H1 (cell line): ENCODE measurements around the gene CYSRT1. TPM values are rescaled to one million over a fixed set of nuclear protein-coding genes. Genes with fewer than 3 reads are reported as not detected.
A peak's percentile ranks its signal among the peaks of the same experiment; 100 is the strongest.

Experiments used
- CTCF ChIA-PET: fragments of 300-600 bp; sonication (Branson Sonifier 250); formaldehyde crosslinking; loops from one replicate; lab custom pipeline; 2021; ENCODE audit not compliant: partially characterized antibody; lab: Charles Lee
- POLR2A ChIA-PET: fragments of 300-600 bp; sonication (Branson Sonifier 250); formaldehyde crosslinking; loops from one replicate; lab custom pipeline; 2021; ENCODE audit warnings: inconsistent platforms; ENCODE audit not compliant: partially characterized antibody; lab: Charles Lee
- DNase-seq, 2 experiments: peaks; one replicate each; pipeline versions ENCODE4 v3.0.0 to v3.0.0-alpha.2; 2010 to 2022; ENCODE audit warnings: low spot score in 2 of 2, low read depth in 1 of 2, mixed read lengths in 1 of 2
- FAIRE-seq: peaks from 2 replicates; lab custom pipeline; 2011; peaks lifted over from hg19 to GRCh38; lab: Jason Lieb, UNC
- H2AFZ ChIP-seq: 2 replicates; pipeline ENCODE4 v1.8.1; 2012; ENCODE audit warnings: low read length, inconsistent platforms
- H2AK5ac ChIP-seq: 2 replicates; pipeline ENCODE4 v1.6.1; 2013; ENCODE audit warnings: low read depth, low read length
- H2BK120ac ChIP-seq: replicated peaks from 2 replicates; pipeline ENCODE3; 2013; ENCODE audit warnings: low read depth, low read length, inconsistent platforms
- H2BK12ac ChIP-seq: 2 replicates; pipeline ENCODE4 v1.6.1; 2013; ENCODE audit warnings: low read depth, low read length
- H2BK15ac ChIP-seq: 2 replicates; pipeline ENCODE4 v1.6.1; 2013; ENCODE audit warnings: low read length
- H2BK20ac ChIP-seq: 2 replicates; pipeline ENCODE4 v1.6.1; 2013; ENCODE audit warnings: low read length
- H2BK5ac ChIP-seq: 2 replicates; pipeline ENCODE4 v1.6.1; 2013; ENCODE audit warnings: low read depth, low read length
- H3K14ac ChIP-seq: 2 replicates; pipeline ENCODE4 v1.6.1; 2013; ENCODE audit warnings: inconsistent platforms; ENCODE audit not compliant: insufficient read length
- H3K18ac ChIP-seq: 2 replicates; pipeline ENCODE4 v1.6.1; 2013; ENCODE audit warnings: low read length; ENCODE audit errors: extremely low read depth
- H3K23ac ChIP-seq: 2 replicates; pipeline ENCODE4 v1.6.1; 2013; ENCODE audit warnings: inconsistent platforms; ENCODE audit not compliant: insufficient read length
- H3K23me2 ChIP-seq: 2 replicates; pipeline ENCODE4 v1.6.1; 2013; ENCODE audit warnings: low read depth, low read length
- H3K27ac ChIP-seq: 2 replicates; pipeline ENCODE4 v1.6.1; 2011; ENCODE audit warnings: low read depth, low read length, inconsistent platforms
- H3K27me3 ChIP-seq, 4 experiments: replicated peaks in 1 of 4; 1 replicate in 1 of 4; 2 replicates in 3 of 4; pipeline versions ENCODE4 v1.6.1 to v1.8.1; 2011 to 2013; ENCODE audit warnings: low read length in 3 of 4, mild to moderate bottlenecking in 3 of 4, inconsistent platforms in 2 of 4, mixed read lengths in 2 of 4, moderate library complexity in 1 of 4; ENCODE audit not compliant: control insufficient read depth in 3 of 4, insufficient read depth in 3 of 4; ENCODE audit errors: extremely low read depth in 1 of 4
- H3K36me3 ChIP-seq, 4 experiments: 2 replicates each; pipeline versions ENCODE4 v1.6.1 to v1.8.1; 2011 to 2013; ENCODE audit warnings: mild to moderate bottlenecking in 4 of 4, low read length in 3 of 4, moderate library complexity in 2 of 4, control low read depth in 1 of 4, inconsistent platforms in 1 of 4; ENCODE audit not compliant: insufficient read depth in 4 of 4, control insufficient read depth in 2 of 4
- H3K4ac ChIP-seq: replicated peaks from 2 replicates; pipeline ENCODE3; 2013; ENCODE audit warnings: low read length, low read depth, mixed read lengths, inconsistent platforms; ENCODE audit not compliant: insufficient read length
- H3K4me1 ChIP-seq, 4 experiments: replicated peaks in 1 of 4; 1 replicate in 1 of 4; 2 replicates in 3 of 4; pipeline versions ENCODE4 v1.6.1 to v1.8.1; 2011 to 2013; ENCODE audit warnings: low read length in 3 of 4, inconsistent platforms in 2 of 4, mixed read lengths in 1 of 4; ENCODE audit not compliant: insufficient read depth in 4 of 4, control insufficient read depth in 3 of 4
- H3K4me2 ChIP-seq, 2 experiments: 2 replicates each; pipeline versions ENCODE4 v1.6.1 to v1.8.1; 2011 to 2013; ENCODE audit warnings: low read depth in 2 of 2, low read length in 2 of 2, control low read depth in 1 of 2, inconsistent platforms in 1 of 2, mild to moderate bottlenecking in 1 of 2; ENCODE audit not compliant: insufficient read depth in 1 of 2
- H3K4me3 ChIP-seq, 4 experiments: fragments of 200-600, 300-600 bp in 1 of 4; sonication (generic), shearing (Covaris generic), sonication (Bioruptor Twin) in 1 of 4; 2 replicates each; pipeline versions ENCODE4 v1.5.1 to v1.8.1; 2011 to 2016; ENCODE audit warnings: low read length in 4 of 4, low read depth in 3 of 4, control low read depth in 2 of 4, inconsistent platforms in 2 of 4, mild to moderate bottlenecking in 2 of 4, mixed read lengths in 1 of 4, moderate library complexity in 1 of 4; ENCODE audit not compliant: insufficient read depth in 2 of 4; ENCODE audit errors: extremely low read depth in 1 of 4
- H3K56ac ChIP-seq: replicated peaks from 2 replicates; pipeline ENCODE3; 2013; ENCODE audit warnings: low read depth, mild to moderate bottlenecking, mixed read lengths, low read length, inconsistent platforms; ENCODE audit not compliant: insufficient read length
- H3K79me1 ChIP-seq: 2 replicates; pipeline ENCODE4 v1.6.1; 2013; ENCODE audit warnings: low read depth, low read length, control low read depth
- H3K79me2 ChIP-seq, 2 experiments: 2 replicates each; pipeline versions ENCODE4 v1.6.1 to v1.8.1; 2012 to 2013; ENCODE audit warnings: low read length in 2 of 2, mild to moderate bottlenecking in 2 of 2, inconsistent platforms in 1 of 2; ENCODE audit not compliant: insufficient read depth in 2 of 2, control insufficient read depth in 1 of 2
- H3K9ac ChIP-seq, 4 experiments: replicated peaks in 1 of 4; 1 replicate in 1 of 4; 2 replicates in 3 of 4; pipeline versions ENCODE4 v1.6.1 to v1.8.1; 2011 to 2013; ENCODE audit warnings: low read depth in 3 of 4, low read length in 3 of 4, control low read depth in 2 of 4, mild to moderate bottlenecking in 2 of 4, moderate library complexity in 2 of 4, inconsistent platforms in 1 of 4; ENCODE audit errors: extremely low read depth in 1 of 4
- H3K9me3 ChIP-seq, 2 experiments: 2 replicates each; pipeline versions ENCODE4 v1.6.1 to v1.8.1; 2012 to 2013; ENCODE audit warnings: mild to moderate bottlenecking in 2 of 2, moderate library complexity in 2 of 2, control low read depth in 1 of 2, inconsistent platforms in 1 of 2, low read depth in 1 of 2, low read length in 1 of 2, mixed read lengths in 1 of 2; ENCODE audit not compliant: insufficient read depth in 2 of 2
- H4K20me1 ChIP-seq, 2 experiments: replicated peaks in 1 of 2; 2 replicates each; pipeline versions ENCODE3 to v1.8.1; 2011 to 2013; ENCODE audit warnings: inconsistent platforms in 2 of 2, low read length in 2 of 2, mild to moderate bottlenecking in 1 of 2; ENCODE audit not compliant: insufficient read depth in 2 of 2, control insufficient read depth in 1 of 2
- H4K5ac ChIP-seq: 2 replicates; pipeline ENCODE4 v1.6.1; 2013; ENCODE audit warnings: low read length, low read depth, mixed read lengths, inconsistent platforms; ENCODE audit not compliant: insufficient read length
- H4K8ac ChIP-seq: 2 replicates; pipeline ENCODE4 v1.8.0; 2013; ENCODE audit warnings: mild to moderate bottlenecking, moderate library complexity, low read length, inconsistent platforms; ENCODE audit not compliant: insufficient read depth; ENCODE audit errors: extremely low read depth
- H4K91ac ChIP-seq: replicated peaks from 2 replicates; pipeline ENCODE3; 2013; ENCODE audit warnings: low read length, mixed read lengths, inconsistent platforms; ENCODE audit not compliant: insufficient read length
- EP300 ChIP-seq, 2 experiments: IDR thresholded peaks; 1 replicate in 1 of 2; 2 replicates in 1 of 2; pipeline ENCODE4 v1.6.1; 2011 to 2012; ENCODE audit warnings: low read depth in 2 of 2, low read length in 2 of 2, mild to moderate bottlenecking in 2 of 2, borderline replicate concordance in 1 of 2, inconsistent platforms in 1 of 2, moderate library complexity in 1 of 2
- KDM4A ChIP-seq: IDR thresholded peaks from one replicate; pipeline ENCODE4 v1.7.1; 2012; ENCODE audit warnings: low read depth, mild to moderate bottlenecking, moderate library complexity, low read length, inconsistent platforms; ENCODE audit not compliant: severe bottlenecking
- KDM5A ChIP-seq: fragments of 200-600 bp; IDR thresholded peaks from 2 replicates; pipeline ENCODE4 v1.7.1; 2012; ENCODE audit warnings: mild to moderate bottlenecking, low read length, inconsistent platforms, mixed read lengths
- NANOG ChIP-seq: IDR thresholded peaks from 2 replicates; pipeline ENCODE4 v1.6.1; 2011; ENCODE audit warnings: low read length, low read depth, mild to moderate bottlenecking, inconsistent platforms; ENCODE audit not compliant: insufficient read depth, poor library complexity, severe bottlenecking
- PHF8 ChIP-seq: fragments of 200-600 bp; sonication (generic); conservative IDR thresholded peaks from 2 replicates; pipeline ENCODE4 v1.7.1; 2012; ENCODE audit warnings: low read depth, mild to moderate bottlenecking, inconsistent platforms, low read length, moderate library complexity
- POLR2AphosphoS5 ChIP-seq: IDR thresholded peaks from 2 replicates; pipeline ENCODE4 v1.6.1; 2011; ENCODE audit warnings: low read depth, low read length
- RFX5 ChIP-seq: IDR thresholded peaks from 2 replicates; pipeline ENCODE4 v1.6.1; 2011; ENCODE audit warnings: low read depth, low read length, improper control_type of control experiment, borderline replicate concordance
- TEAD4 ChIP-seq: IDR thresholded peaks from 2 replicates; pipeline ENCODE4 v1.6.1; 2012; ENCODE audit warnings: low read depth, low read length, inconsistent platforms, mixed read lengths
- WGBS, 2 experiments: shearing (Covaris generic) in 1 of 2; methylation state at CpG; one replicate each; pipeline versions ENCODE4 v1.1.6 to v1.1.7; 2013 to 2015; ENCODE audit warnings: low lambda C conversion rate in 2 of 2, mixed read lengths in 2 of 2, inconsistent platforms in 1 of 2, low coverage in 1 of 2, missing lambda C conversion rate in 1 of 2; ENCODE audit not compliant: insufficient replicate concordance in 2 of 2, insufficient coverage in 1 of 2, insufficient read length in 1 of 2; ENCODE audit errors: extremely low coverage in 1 of 2, missing lambda C conversion rate in 1 of 2; 5-methylcytosine and 5-hydroxymethylcytosine counted together
- polyA plus RNA-seq, 7 experiments: library from polyadenylated mRNA; depleted of rRNA in 3 of 7; stranded (reverse) in 5 of 7; unstranded in 2 of 7; fragments of >200 nt in 5 of 7; fragments of 200-250 nt in 2 of 7; gene quantifications; 1 replicate in 5 of 7; 2 replicates in 1 of 7; 4 replicates in 1 of 7; pipeline versions ENCODE4 v1.2.1 to v1.2.3, GENCODE V29; 2011 to 2013; ENCODE audit warnings: missing spikeins in 2 of 7, mixed read lengths in 2 of 7
- total RNA-seq: library from RNA; stranded (reverse); fragmentation: NEBNext Ultra II Directional; extraction: Animal tissue kit (Norgen Biotek cat#: 25700); gene quantifications from 2 replicates; pipeline ENCODE4 v1.2.1, GENCODE V29; 2021
- TF ChIP-seq, protein P1 (sequence below): IDR thresholded peaks from 2 replicates; pipeline ENCODE4 v1.6.1; 2012; ENCODE audit warnings: inconsistent platforms
- TF ChIP-seq, protein P2 (sequence below): IDR thresholded peaks from 2 replicates; pipeline ENCODE4 v1.6.1; 2011; ENCODE audit warnings: low read depth, mild to moderate bottlenecking, low read length; ENCODE audit not compliant: insufficient read depth

CYSRT1 gene
- total and polyA plus RNA-seq, 2 of the 8 experiments (the other 6 are each of a cell fraction or from before 2014, with no cell fraction given) = 1.0 to 6.5 TPM

- H3K4me2 ChIP-seq = no peak overlapping the region
- TF ChIP-seq, protein P1, sequence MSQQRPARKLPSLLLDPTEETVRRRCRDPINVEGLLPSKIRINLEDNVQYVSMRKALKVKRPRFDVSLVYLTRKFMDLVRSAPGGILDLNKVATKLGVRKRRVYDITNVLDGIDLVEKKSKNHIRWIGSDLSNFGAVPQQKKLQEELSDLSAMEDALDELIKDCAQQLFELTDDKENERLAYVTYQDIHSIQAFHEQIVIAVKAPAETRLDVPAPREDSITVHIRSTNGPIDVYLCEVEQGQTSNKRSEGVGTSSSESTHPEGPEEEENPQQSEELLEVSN = no peak
- no peak for TF ChIP-seq TEAD4
- no peak for TF ChIP-seq NANOG
- no peak for TF ChIP-seq EP300 (IDR thresholded peaks at IDR 0.05; ENCODE audit: borderline replicate concordance in 1 of 2, low read depth in 2 of 2, low read length in 2 of 2)
- no peak for TF ChIP-seq POLR2AphosphoS5
- TF ChIP-seq, protein P2, sequence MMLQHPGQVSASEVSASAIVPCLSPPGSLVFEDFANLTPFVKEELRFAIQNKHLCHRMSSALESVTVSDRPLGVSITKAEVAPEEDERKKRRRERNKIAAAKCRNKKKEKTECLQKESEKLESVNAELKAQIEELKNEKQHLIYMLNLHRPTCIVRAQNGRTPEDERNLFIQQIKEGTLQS = no peak
- TF ChIP-seq PHF8 = no peak
- no peak for TF ChIP-seq KDM5A
- no peak for TF ChIP-seq KDM4A
- no peak for TF ChIP-seq RFX5
Measured at GRCh38 chr9:137273611-137274320, 48.8 kb downstream of the CYSRT1 start.

More at GRCh38 chr9:137273611-137274320, 48.8 kb downstream of the CYSRT1 start:
- H4K8ac ChIP-seq = no peak overlapping the region; the same call in 1 of the 2 replicates
- H3K4me3 ChIP-seq = no peak overlapping the region
- H3K56ac ChIP-seq = no peak overlapping the region
- H3K79me1 ChIP-seq = no peaks in the 10 kb centered on the region
- peaks cover 0 to 23% (median 13%) of the 10 kb centered on the region in 4 experiments; a peak in 6 of 7 replicates for H3K4me1 ChIP-seq
- H4K91ac ChIP-seq = no peak overlapping the region
- peak overlapping the region; percentile 52 for H2BK5ac ChIP-seq
- no peak overlapping the region for H3K14ac ChIP-seq
- no peak overlapping the region for H2AFZ ChIP-seq
- H4K20me1 ChIP-seq = peaks cover 4 to 7% of the 10 kb centered on the region in 2 experiments
- H3K27me3 ChIP-seq = peaks cover 0 to 7% (median 2%) of the 10 kb centered on the region in 4 experiments; a peak in 4 of 7 replicates
- H2BK12ac ChIP-seq = no peak overlapping the region
- ChIA-PET CTCF (interaction anchor here (0.5 to 2.2 kb wide), 10 partner anchors 9 to 212 kb away, joined by 3 to 8 read pairs (median 4); no protein-coding TSS in a partner anchor), POLR2A (interaction anchor here (1.0 to 47.8 kb wide), 4 partner anchors 8 to 39 kb away, joined by 3 to 1462 read pairs (median 4); partner anchors contain the start of genes CYSRT1, NDOR1, NELFB and NRARP)
- no peak overlapping the region for H3K23ac ChIP-seq
- H2BK20ac ChIP-seq = no peak overlapping the region
- H2AK5ac ChIP-seq = no peak overlapping the region
- no peak overlapping the region for H3K9ac ChIP-seq
- no peaks in the 10 kb centered on the region for H3K79me2 ChIP-seq
- peaks cover 2% of the 10 kb centered on the region; the same call in 1 of the 2 replicates for H3K23me2 ChIP-seq
- H3K36me3 ChIP-seq = peaks cover 0 to 12% (median 10%) of the 10 kb centered on the region in 4 experiments; a peak in 6 of 8 replicates
- WGBS, 2 experiments = 89% methylated on average over 15 of the region's 15 CpGs; no CpG with 5 or more reads in 1 of the 2 experiments
- H3K4ac ChIP-seq = no peak overlapping the region
- DNase-seq (no peak), FAIRE-seq (no peak)
- no peak overlapping the region for H2BK15ac ChIP-seq
- H4K5ac ChIP-seq = no peak overlapping the region
- no peak overlapping the region for H3K27ac ChIP-seq
- no peak overlapping the region for H2BK120ac ChIP-seq
- H3K9me3 ChIP-seq = no peaks in the 10 kb centered on the region
- no peak overlapping the region for H3K18ac ChIP-seq
